Natural killer cell (primary cell): Measurements from ENCODE around the gene IL10RA. TPM values are rescaled to one million over a fixed set of nuclear protein-coding genes. Genes with fewer than 3 reads are reported as not detected.
"Not testable (repeated sequence)": the region's sequence is repeated elsewhere in the genome, so short reads cannot be mapped to it uniquely, and the experiment has no call there.

Experiments
- ATAC-seq, 3 donors: fragments of 150-1000 bp in 2 of 3; fragments of 200-7000 bp in 1 of 3; cut with Tn5 transposase; 1 replicate in 1 of 3; 2 replicates in 2 of 3; pipeline ENCODE4 v1.10.0; 2021; ENCODE audit warnings: mild to moderate bottlenecking in 2 of 3, moderate library complexity in 2 of 3
- DNase-seq, 2 donors: peaks; one replicate each; pipeline versions ENCODE4 v3.0.0 to v3.0.0-alpha.2; 2013 to 2021; ENCODE audit warnings: mixed read lengths in 1 of 2
- H3K27ac ChIP-seq: one replicate; pipeline ENCODE4 v1.5.1; 2013; ENCODE audit warnings: mild to moderate bottlenecking, low read length
- H3K27me3 ChIP-seq: one replicate; pipeline ENCODE4 v1.6.1; 2013; ENCODE audit warnings: low read length; ENCODE audit not compliant: control insufficient read depth, insufficient read depth
- H3K36me3 ChIP-seq: one replicate; pipeline ENCODE4 v1.6.1; 2013; ENCODE audit warnings: low read length; ENCODE audit not compliant: control insufficient read depth, insufficient read depth
- H3K4me1 ChIP-seq: one replicate; pipeline ENCODE4 v1.6.1; 2013; ENCODE audit warnings: low read length; ENCODE audit not compliant: control insufficient read depth, insufficient read depth
- H3K4me3 ChIP-seq: one replicate; pipeline ENCODE4 v1.5.1; 2013; ENCODE audit warnings: low read length
- H3K9me3 ChIP-seq: one replicate; pipeline ENCODE4 v1.6.1; 2013; ENCODE audit warnings: low read length; ENCODE audit not compliant: control insufficient read depth, insufficient read depth
- H3K27ac Mint-ChIP-seq, 2 donors: one replicate each; pipeline ENCODE4 v1.8.0; 2022; ENCODE audit warnings: mild to moderate bottlenecking in 2 of 2, mixed read lengths in 2 of 2, moderate library complexity in 1 of 2
- H3K27me3 Mint-ChIP-seq, 2 donors: one replicate each; pipeline ENCODE4 v1.8.0; 2022; ENCODE audit warnings: low read depth in 2 of 2, mixed read lengths in 2 of 2
- H3K36me3 Mint-ChIP-seq: one replicate; pipeline ENCODE4 v1.8.0; 2022; ENCODE audit warnings: mixed read lengths
- H3K4me1 Mint-ChIP-seq, 2 donors: one replicate each; pipeline ENCODE4 v1.8.0; 2022; ENCODE audit warnings: mixed read lengths in 2 of 2
- H3K4me3 Mint-ChIP-seq: one replicate; pipeline ENCODE4 v1.8.0; 2022; ENCODE audit warnings: mild to moderate bottlenecking, moderate library complexity, mixed read lengths
- H3K9me3 Mint-ChIP-seq, 2 donors: one replicate each; pipeline ENCODE4 v1.8.0; 2022; ENCODE audit warnings: mixed read lengths in 2 of 2
- WGBS: methylation state at CpG from one replicate; pipeline ENCODE4 v1.1.7; 2013; ENCODE audit warnings: missing lambda C conversion rate; ENCODE audit not compliant: insufficient coverage; 5-methylcytosine and 5-hydroxymethylcytosine counted together
- intact Hi-C: fragments of 100-400 bp; cut with micrococcal nuclease; formaldehyde crosslinking; loops from one replicate; pipeline ENCODE4 v1.14.2; 2022
- total RNA-seq, 4 donors: library from RNA; stranded (reverse); fragments of 120-200 nt in 1 of 4; gene quantifications; one replicate each; pipeline versions ENCODE4 v1.2.3 to v1.2.4, GENCODE V29; 2013 to 2022
- TF ChIP-seq, protein P1 (sequence below): fragments of 200-600 bp; IDR thresholded peaks from one replicate; pipeline ENCODE4 v1.8.0; 2022; ENCODE audit warnings: antibody characterized with exemption

IL10RA gene
- total RNA-seq, 3 donors from 2014 or later (not counting 1 experiment from before 2014, with no cell fraction given): 263 to 286 (median 268) TPM

- Mint-ChIP-seq H3K27ac (no peak overlapping the region), H3K27me3 (peaks cover 2 to 10% of the 10 kb centered on the region in 2 donors), H3K9me3 (no peaks in the 10 kb centered on the region), H3K4me1 (peaks cover 26 to 44% of the 10 kb centered on the region in 2 donors), H3K4me3 (no peak overlapping the region), H3K36me3 (no peaks in the 10 kb centered on the region)
- no peaks in the 10 kb centered on the region for H3K36me3 ChIP-seq
- WGBS: 35% methylated on average over 3 of the region's 7 CpGs
- TF ChIP-seq, protein P1, sequence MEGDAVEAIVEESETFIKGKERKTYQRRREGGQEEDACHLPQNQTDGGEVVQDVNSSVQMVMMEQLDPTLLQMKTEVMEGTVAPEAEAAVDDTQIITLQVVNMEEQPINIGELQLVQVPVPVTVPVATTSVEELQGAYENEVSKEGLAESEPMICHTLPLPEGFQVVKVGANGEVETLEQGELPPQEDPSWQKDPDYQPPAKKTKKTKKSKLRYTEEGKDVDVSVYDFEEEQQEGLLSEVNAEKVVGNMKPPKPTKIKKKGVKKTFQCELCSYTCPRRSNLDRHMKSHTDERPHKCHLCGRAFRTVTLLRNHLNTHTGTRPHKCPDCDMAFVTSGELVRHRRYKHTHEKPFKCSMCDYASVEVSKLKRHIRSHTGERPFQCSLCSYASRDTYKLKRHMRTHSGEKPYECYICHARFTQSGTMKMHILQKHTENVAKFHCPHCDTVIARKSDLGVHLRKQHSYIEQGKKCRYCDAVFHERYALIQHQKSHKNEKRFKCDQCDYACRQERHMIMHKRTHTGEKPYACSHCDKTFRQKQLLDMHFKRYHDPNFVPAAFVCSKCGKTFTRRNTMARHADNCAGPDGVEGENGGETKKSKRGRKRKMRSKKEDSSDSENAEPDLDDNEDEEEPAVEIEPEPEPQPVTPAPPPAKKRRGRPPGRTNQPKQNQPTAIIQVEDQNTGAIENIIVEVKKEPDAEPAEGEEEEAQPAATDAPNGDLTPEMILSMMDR: no peak
- ATAC-seq (no peak), DNase-seq (peak in 1 of 2 donors; percentile 18)
- intact Hi-C loops: loop anchor here (10.0 kb wide), 1 partner anchor 520 kb away; no protein-coding TSS in a partner anchor
- H3K27me3 ChIP-seq: no peaks in the 10 kb centered on the region
- H3K9me3 ChIP-seq: no peaks in the 10 kb centered on the region
- H3K4me1 ChIP-seq: peaks cover 47% of the 10 kb centered on the region
- H3K4me3 ChIP-seq: no peak overlapping the region
- no peak overlapping the region for H3K27ac ChIP-seq
Measured at GRCh38 chr11:117945047-117945810, 41.0 kb upstream of the IL10RA start.

DNA sequence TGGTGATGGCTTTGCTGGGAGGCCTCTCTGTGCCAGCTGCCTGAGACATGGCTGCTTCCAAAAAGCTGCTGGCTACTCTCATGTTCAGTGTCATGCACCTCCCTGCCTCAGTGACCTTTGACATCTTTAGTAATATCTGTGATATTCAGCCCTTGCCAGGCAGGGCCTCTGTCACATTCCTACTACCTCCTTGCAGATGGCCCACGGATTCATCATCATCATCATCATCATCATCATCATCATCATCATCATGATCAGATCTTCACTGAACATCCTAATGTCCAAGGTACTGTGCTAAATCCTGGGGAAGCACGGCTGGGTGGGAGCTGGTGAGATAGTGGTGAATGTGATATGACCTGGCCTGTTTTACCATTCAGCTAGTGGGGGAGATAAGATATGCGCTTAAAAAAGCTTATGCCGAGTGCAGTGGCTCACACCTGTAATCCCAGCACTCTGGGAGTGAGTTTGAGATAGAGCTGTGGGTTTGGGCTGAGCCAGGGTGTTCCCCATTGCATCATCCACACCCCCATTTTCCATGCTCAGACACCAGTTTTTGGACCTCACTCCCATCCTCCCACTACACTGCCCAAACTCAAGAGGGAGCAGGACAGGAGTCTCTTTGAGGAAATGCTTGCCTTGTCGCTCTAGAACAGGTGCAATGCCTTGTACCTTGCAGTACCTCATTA is 39.9 kb upstream of the IL10RA start:
- Mint-ChIP-seq H3K27ac (no peak overlapping the region), H3K4me1 (peaks cover 37 to 54% of the 10 kb centered on the region in 2 donors), H3K36me3 (no peaks in the 10 kb centered on the region), H3K4me3 (no peak overlapping the region), H3K9me3 (no peaks in the 10 kb centered on the region), H3K27me3 (peaks cover 2 to 10% of the 10 kb centered on the region in 2 donors)
- H3K4me3 ChIP-seq: no peak overlapping the region
- ATAC-seq (no peak), DNase-seq (no peak)
- peaks cover 52% of the 10 kb centered on the region for H3K4me1 ChIP-seq
- 83% methylated on average over 4 of the region's 5 CpGs for WGBS
- TF ChIP-seq, protein P1: no peak
- H3K9me3 ChIP-seq: no peaks in the 10 kb centered on the region
- H3K27ac ChIP-seq: no peak overlapping the region
- H3K36me3 ChIP-seq: no peaks in the 10 kb centered on the region
- no peaks in the 10 kb centered on the region for H3K27me3 ChIP-seq
- intact Hi-C loops: loop anchor here (10.0 kb wide), 1 partner anchor 521 kb away; no protein-coding TSS in a partner anchor

DNA sequence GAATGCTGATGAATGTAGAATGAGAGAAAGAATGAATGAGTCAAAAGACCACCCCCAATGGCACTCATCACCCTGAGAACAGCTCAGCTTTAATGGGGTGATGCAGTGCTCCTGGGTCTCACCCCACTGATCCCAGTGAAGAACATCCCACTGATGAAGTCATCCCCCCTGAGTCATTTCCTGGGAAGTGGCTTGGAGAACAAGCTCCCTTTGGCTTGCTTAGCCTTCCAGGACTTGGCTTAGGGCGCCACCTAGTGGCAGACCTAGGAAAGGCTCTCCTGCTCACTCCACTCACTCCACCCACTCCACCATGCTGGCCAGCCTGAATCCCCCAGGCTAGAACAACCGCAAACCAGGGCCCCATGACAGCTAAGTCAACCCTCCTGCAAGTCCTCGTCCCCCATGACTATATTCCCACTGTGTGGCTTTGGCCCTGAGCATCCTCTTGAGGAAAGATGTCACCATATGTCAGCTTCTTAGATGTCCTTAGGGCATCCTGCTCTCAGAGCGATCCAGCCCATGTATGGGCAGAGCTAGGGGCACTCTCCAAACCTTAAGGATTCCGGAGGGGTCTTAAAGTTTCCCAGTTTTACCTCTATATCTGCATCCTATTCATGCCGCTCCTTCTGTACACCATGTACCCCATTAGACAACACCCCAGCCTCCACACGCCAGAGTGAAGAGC is 39.2 kb upstream of the IL10RA start:
- no peaks in the 10 kb centered on the region for H3K9me3 ChIP-seq
- Mint-ChIP-seq H3K4me1 (peaks cover 43 to 56% of the 10 kb centered on the region in 2 donors), H3K4me3 (peak overlapping the region; percentile 38), H3K36me3 (no peaks in the 10 kb centered on the region), H3K27ac (no peak overlapping the region), H3K9me3 (no peaks in the 10 kb centered on the region), H3K27me3 (peaks cover 2 to 10% of the 10 kb centered on the region in 2 donors)
- peak; percentile 58 to 70 (median 60) for ATAC-seq
- no peak overlapping the region for H3K4me3 ChIP-seq
- TF ChIP-seq, protein P1: peak; percentile 96
- DNase-seq: peak; percentile 82 to 90
- no peaks in the 10 kb centered on the region for H3K36me3 ChIP-seq
- intact Hi-C loops: loop anchor here (1.0 to 10.0 kb wide), 2 partner anchors 103 to 522 kb away; no protein-coding TSS in a partner anchor
- no peak overlapping the region for H3K27ac ChIP-seq
- H3K27me3 ChIP-seq: no peaks in the 10 kb centered on the region
- peaks cover 54% of the 10 kb centered on the region for H3K4me1 ChIP-seq
- 50% methylated on average over 7 of the region's 7 CpGs for WGBS

DNA sequence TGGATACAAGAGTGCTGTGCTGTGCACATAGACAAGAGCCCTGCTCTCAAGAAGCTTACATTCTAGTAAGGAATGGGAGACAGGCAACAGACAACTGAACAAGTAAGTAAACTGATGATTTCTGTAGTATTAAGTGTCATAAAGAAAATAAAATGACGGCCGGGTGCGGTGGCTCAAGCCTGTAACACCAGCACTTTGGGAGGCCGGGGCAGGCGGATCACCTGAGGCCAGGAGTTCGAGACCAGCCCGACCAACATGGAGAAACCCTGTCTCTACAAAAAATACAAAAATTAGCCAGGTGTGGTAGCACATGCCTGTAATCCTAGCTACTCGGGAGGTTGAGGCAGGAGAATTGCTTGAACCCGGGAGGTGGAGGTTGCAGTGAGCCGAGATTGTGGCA is 38.4 kb upstream of the IL10RA start:
- not testable (repeated sequence) for H3K27ac Mint-ChIP-seq, ATAC-seq, H3K27me3 Mint-ChIP-seq, H3K9me3 Mint-ChIP-seq, H3K36me3 Mint-ChIP-seq, H3K36me3 ChIP-seq, H3K27me3 ChIP-seq, H3K9me3 ChIP-seq, H3K4me3 ChIP-seq, H3K27ac ChIP-seq, DNase-seq
- intact Hi-C loops: loop anchor here (1.0 to 10.0 kb wide), 2 partner anchors 103 to 523 kb away; no protein-coding TSS in a partner anchor
- H3K4me1 ChIP-seq: peaks cover 62% of the 10 kb centered on the region
- H3K4me1 Mint-ChIP-seq: peaks cover 51 to 56% of the 10 kb centered on the region in 2 donors
- 92% methylated on average over 9 of the region's 10 CpGs for WGBS
- peak overlapping the region; percentile 49 for H3K4me3 Mint-ChIP-seq

- not testable (repeated sequence) for H3K9me3 ChIP-seq, H3K27me3 Mint-ChIP-seq, H3K4me3 Mint-ChIP-seq, H3K9me3 Mint-ChIP-seq, H3K36me3 ChIP-seq, DNase-seq, H3K27ac ChIP-seq, H3K27me3 ChIP-seq, H3K4me3 ChIP-seq, ATAC-seq, H3K36me3 Mint-ChIP-seq
- Mint-ChIP-seq H3K27ac (peak overlapping the region; percentile 89 to 96), H3K4me1 (peaks cover 58 to 64% of the 10 kb centered on the region in 2 donors)
- WGBS: 96% methylated on average over 9 of the region's 11 CpGs
- peaks cover 69% of the 10 kb centered on the region for H3K4me1 ChIP-seq
- intact Hi-C loops: loop anchor here (10.0 kb wide), 1 partner anchor 524 kb away; no protein-coding TSS in a partner anchor
Measured at GRCh38 chr11:117948466-117948865, 37.7 kb upstream of the IL10RA start.
